ENCODE measurements around the gene GSDME. TPM values are rescaled to one million over a fixed set of nuclear protein-coding genes. Genes with fewer than 3 reads are reported as not detected.

Gene GSDME
- total RNA-seq, 3 donors from 2014 or later (not counting 1 experiment from before 2014, with no cell fraction given) = 0.20 to 0.31 TPM; not detected in 1

DNA sequence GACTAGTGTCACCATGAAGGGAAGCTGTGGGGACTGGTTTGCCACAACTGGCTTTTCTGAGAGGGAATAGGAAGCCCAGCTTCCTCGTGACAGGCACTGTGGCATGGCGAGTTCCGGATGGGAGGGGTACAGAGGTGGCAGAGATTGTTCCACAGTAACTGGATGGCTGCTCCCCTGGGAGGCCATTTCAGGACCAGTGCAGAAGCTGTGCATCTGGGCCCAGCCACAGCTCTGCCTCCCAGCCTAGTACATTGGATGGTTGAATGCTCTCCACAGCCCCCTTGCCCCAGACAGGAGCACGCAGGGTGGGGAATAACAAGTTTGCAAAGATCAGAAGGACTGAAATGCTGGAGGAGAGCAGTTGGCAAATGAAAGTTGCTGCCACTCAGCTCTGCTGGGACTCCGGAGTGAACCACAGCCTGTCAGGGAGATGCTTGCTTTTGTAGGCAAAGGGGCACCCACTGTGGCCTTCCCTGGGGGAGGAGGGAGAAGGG lies 51.8 kb downstream of the GSDME start:
- Mint-ChIP-seq H3K9me3 (no peaks in the 10 kb centered on the region), H3K4me1 (peaks cover 7 to 9% of the 10 kb centered on the region in 2 donors), H3K36me3 (no peaks in the 10 kb centered on the region), H3K4me3 (no peak overlapping the region), H3K27ac (no peak overlapping the region), H3K27me3 (ENCODE audit: low read depth in 2 of 2) (peaks cover 0 to 2% of the 10 kb centered on the region in 2 donors)
- Histone ChIP-seq H3K27me3 (ENCODE audit: control insufficient read depth, insufficient read depth, low read length) (no peaks in the 10 kb centered on the region), H3K36me3 (ENCODE audit: control insufficient read depth, insufficient read depth, low read length) (no peaks in the 10 kb centered on the region), H3K9me3 (ENCODE audit: control insufficient read depth, insufficient read depth, low read length) (no peaks in the 10 kb centered on the region), H3K4me1 (ENCODE audit: control insufficient read depth, insufficient read depth, low read length) (peaks cover 3% of the 10 kb centered on the region), H3K4me3 (ENCODE audit: low read length) (no peak overlapping the region), H3K27ac (ENCODE audit: low read length) (no peak overlapping the region)
- no peak for DNase-seq
- WGBS (ENCODE audit: insufficient coverage) = 39% methylated on average over 5 of the region's 5 CpGs
- TF ChIP-seq, protein P1, sequence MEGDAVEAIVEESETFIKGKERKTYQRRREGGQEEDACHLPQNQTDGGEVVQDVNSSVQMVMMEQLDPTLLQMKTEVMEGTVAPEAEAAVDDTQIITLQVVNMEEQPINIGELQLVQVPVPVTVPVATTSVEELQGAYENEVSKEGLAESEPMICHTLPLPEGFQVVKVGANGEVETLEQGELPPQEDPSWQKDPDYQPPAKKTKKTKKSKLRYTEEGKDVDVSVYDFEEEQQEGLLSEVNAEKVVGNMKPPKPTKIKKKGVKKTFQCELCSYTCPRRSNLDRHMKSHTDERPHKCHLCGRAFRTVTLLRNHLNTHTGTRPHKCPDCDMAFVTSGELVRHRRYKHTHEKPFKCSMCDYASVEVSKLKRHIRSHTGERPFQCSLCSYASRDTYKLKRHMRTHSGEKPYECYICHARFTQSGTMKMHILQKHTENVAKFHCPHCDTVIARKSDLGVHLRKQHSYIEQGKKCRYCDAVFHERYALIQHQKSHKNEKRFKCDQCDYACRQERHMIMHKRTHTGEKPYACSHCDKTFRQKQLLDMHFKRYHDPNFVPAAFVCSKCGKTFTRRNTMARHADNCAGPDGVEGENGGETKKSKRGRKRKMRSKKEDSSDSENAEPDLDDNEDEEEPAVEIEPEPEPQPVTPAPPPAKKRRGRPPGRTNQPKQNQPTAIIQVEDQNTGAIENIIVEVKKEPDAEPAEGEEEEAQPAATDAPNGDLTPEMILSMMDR (IDR thresholded peaks at IDR 0.05) = no peak
- intact Hi-C loops (cut with micrococcal nuclease) = no loop called here
- ATAC-seq = no peak

DNA sequence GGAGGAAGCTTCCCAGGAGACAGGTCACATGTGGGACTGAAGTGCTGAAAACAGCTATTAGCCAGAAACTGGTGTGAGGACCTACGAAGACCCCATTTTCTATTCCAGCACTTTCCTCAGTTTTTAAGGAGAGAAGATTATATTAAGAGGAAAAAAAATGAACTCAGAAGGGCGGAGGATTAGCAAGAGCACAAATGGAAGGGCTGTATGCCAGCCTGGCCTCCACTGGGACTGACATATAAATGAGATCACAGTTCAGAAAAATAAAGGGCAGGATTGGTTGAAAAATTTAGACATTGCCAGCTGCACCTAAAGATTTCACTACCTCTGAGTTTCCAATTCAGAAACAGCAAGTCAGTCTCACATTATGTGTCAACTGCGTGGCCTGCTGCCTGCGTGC lies 53.0 kb downstream of the GSDME start:
- DNase-seq (no peak), ATAC-seq (no peak)
- Histone ChIP-seq H3K4me3 (ENCODE audit: low read length) (no peak overlapping the region), H3K9me3 (ENCODE audit: control insufficient read depth, insufficient read depth, low read length) (no peaks in the 10 kb centered on the region), H3K27me3 (ENCODE audit: control insufficient read depth, insufficient read depth, low read length) (no peaks in the 10 kb centered on the region), H3K36me3 (ENCODE audit: control insufficient read depth, insufficient read depth, low read length) (no peaks in the 10 kb centered on the region), H3K27ac (ENCODE audit: low read length) (no peak overlapping the region), H3K4me1 (ENCODE audit: control insufficient read depth, insufficient read depth, low read length) (peaks cover 3% of the 10 kb centered on the region)
- Mint-ChIP-seq H3K4me1 (peaks cover 7 to 9% of the 10 kb centered on the region in 2 donors), H3K9me3 (no peaks in the 10 kb centered on the region), H3K27me3 (ENCODE audit: low read depth in 2 of 2) (no peaks in the 10 kb centered on the region), H3K27ac (no peak overlapping the region), H3K4me3 (no peak overlapping the region), H3K36me3 (no peaks in the 10 kb centered on the region)
- 82% methylated on average over 3 of the region's 4 CpGs for WGBS (ENCODE audit: insufficient coverage)
- intact Hi-C loops (cut with micrococcal nuclease) = no loop called here
- TF ChIP-seq, protein P1 (IDR thresholded peaks at IDR 0.05) = no peak

DNA sequence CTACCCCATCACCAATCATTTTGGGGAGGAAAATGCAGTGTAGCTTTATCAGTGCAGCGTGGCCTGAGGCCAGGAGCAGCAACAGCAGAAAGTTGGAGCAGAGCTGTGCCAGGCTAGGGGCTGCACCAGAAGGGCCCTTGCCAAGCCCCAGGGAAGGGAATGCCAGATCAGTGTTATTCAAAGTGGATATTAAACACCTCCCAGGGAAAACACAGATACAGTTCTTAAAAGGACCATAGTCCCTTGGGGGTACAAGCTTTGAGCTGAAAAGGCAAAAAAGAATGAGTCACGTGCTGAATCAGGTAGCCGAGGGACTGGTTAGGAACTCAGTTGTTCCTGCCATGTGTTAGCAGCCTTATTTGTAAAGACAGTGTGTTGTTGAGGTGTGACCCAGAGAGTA lies 54.0 kb downstream of the GSDME start:
- intact Hi-C loops (cut with micrococcal nuclease) = no loop called here
- 82% methylated on average over 3 of the region's 3 CpGs for WGBS (ENCODE audit: insufficient coverage)
- DNase-seq (no peak), ATAC-seq (no peak)
- H3K36me3 ChIP-seq (ENCODE audit: control insufficient read depth, insufficient read depth, low read length) = no peaks in the 10 kb centered on the region
- Mint-ChIP-seq H3K4me3 (no peak overlapping the region), H3K27ac (no peak overlapping the region), H3K9me3 (no peaks in the 10 kb centered on the region), H3K36me3 (no peaks in the 10 kb centered on the region), H3K4me1 (peaks cover 7 to 9% of the 10 kb centered on the region in 2 donors), H3K27me3 (ENCODE audit: low read depth in 2 of 2) (no peaks in the 10 kb centered on the region)
- TF ChIP-seq, protein P1 (IDR thresholded peaks at IDR 0.05) = no peak
- no peak overlapping the region for H3K4me3 ChIP-seq (ENCODE audit: low read length)
- H3K27ac ChIP-seq (ENCODE audit: low read length) = no peak overlapping the region
- H3K4me1 ChIP-seq (ENCODE audit: control insufficient read depth, insufficient read depth, low read length) = peaks cover 3% of the 10 kb centered on the region
- no peaks in the 10 kb centered on the region for H3K27me3 ChIP-seq (ENCODE audit: control insufficient read depth, insufficient read depth, low read length)
- no peaks in the 10 kb centered on the region for H3K9me3 ChIP-seq (ENCODE audit: control insufficient read depth, insufficient read depth, low read length)

GRCh38 chr7:24702755-24703154 lies 54.5 kb downstream of the GSDME start:
- Mint-ChIP-seq H3K27ac (no peak overlapping the region), H3K36me3 (no peaks in the 10 kb centered on the region), H3K4me1 (peaks cover 7 to 9% of the 10 kb centered on the region in 2 donors), H3K4me3 (no peak overlapping the region), H3K9me3 (no peaks in the 10 kb centered on the region), H3K27me3 (ENCODE audit: low read depth in 2 of 2) (no peaks in the 10 kb centered on the region)
- WGBS (ENCODE audit: insufficient coverage) = 93% methylated on average over 2 of the region's 2 CpGs
- H3K9me3 ChIP-seq (ENCODE audit: control insufficient read depth, insufficient read depth, low read length) = no peaks in the 10 kb centered on the region
- H3K27ac ChIP-seq (ENCODE audit: low read length) = no peak overlapping the region
- H3K4me3 ChIP-seq (ENCODE audit: low read length) = no peak overlapping the region
- TF ChIP-seq, protein P1 (IDR thresholded peaks at IDR 0.05) = no peak
- H3K36me3 ChIP-seq (ENCODE audit: control insufficient read depth, insufficient read depth, low read length) = no peaks in the 10 kb centered on the region
- H3K27me3 ChIP-seq (ENCODE audit: control insufficient read depth, insufficient read depth, low read length) = no peaks in the 10 kb centered on the region
- DNase-seq (no peak), ATAC-seq (no peak)
- intact Hi-C loops (cut with micrococcal nuclease) = no loop called here
- peaks cover 3% of the 10 kb centered on the region for H3K4me1 ChIP-seq (ENCODE audit: control insufficient read depth, insufficient read depth, low read length)
